ENCODE results near the gene TMPRSS13. TPM values are rescaled to one million over a fixed set of nuclear protein-coding genes. Genes with fewer than 3 reads are reported as not detected.
"Not testable (repeated sequence)": the region's sequence is repeated elsewhere in the genome, so short reads cannot be mapped to it uniquely, and the experiment has no call there.

Gene TMPRSS13
- 18.5 and 21.7 TPM in 2 replicates for total RNA-seq (2021)
- percentile 50 among the genes with signal in this experiment for Bru-seq, nascent RNA
- BruChase-seq, experiment 1, labeled RNA remaining after a 2-hour chase: percentile 45 among the genes with signal in this experiment
- percentile 60 among the genes with signal in this experiment for BruChase-seq, experiment 2, labeled RNA remaining after a 6-hour chase
- long read RNA-seq, transcript TMPRSS13-205 (9 exons, 2,592 nt): major isoform, 9 of 24 reads
- long read RNA-seq, partial matches to known transcripts: 3 of 24 reads
- long read RNA-seq, other reads (novel, unspliced or antisense): 8 of 24 reads

DNA sequence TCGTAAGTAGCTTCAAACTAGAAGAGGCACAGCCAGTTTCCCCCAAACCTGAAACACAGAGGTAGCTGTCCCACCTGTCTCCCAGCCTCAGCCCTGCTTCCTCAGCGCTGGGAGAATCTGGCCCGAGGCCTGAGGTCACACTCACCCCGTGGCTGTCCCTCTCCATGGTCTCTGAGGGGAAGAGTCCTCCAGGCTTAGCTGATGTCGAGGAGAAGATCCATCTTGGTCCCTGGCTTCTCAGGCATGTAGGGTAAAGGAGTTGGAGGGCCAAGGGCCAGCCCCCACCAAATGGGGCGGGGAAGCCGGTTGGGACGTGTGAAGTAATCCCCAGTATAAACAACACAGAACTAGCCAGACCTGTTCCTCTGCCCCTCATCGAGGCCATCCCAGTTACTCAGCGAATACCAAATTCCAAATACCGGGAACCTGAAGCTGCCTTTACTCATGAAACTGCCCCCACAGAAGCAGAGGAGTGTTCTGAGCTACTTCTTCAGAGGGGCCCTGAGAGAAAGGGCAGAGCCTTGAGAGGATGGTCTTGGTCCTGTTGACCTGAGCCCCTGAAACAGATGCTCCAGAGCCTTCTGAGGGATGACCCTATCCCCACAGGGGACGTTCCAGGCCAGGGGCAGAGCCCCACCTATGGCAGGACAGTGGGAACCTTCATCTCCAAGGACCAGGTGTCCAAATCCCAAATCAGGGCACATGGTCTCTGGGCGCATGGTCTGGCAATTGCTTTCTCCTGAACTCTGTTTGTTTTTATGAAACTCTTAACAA is at the start of gene TMPRSS13:
Gene TMPRSS13 (minus strand): TSS at position 261 of the 774 bp plus-strand sequence. CDS start 95 bp downstream, at position 166.
- TF ChIP-seq, protein P1, sequence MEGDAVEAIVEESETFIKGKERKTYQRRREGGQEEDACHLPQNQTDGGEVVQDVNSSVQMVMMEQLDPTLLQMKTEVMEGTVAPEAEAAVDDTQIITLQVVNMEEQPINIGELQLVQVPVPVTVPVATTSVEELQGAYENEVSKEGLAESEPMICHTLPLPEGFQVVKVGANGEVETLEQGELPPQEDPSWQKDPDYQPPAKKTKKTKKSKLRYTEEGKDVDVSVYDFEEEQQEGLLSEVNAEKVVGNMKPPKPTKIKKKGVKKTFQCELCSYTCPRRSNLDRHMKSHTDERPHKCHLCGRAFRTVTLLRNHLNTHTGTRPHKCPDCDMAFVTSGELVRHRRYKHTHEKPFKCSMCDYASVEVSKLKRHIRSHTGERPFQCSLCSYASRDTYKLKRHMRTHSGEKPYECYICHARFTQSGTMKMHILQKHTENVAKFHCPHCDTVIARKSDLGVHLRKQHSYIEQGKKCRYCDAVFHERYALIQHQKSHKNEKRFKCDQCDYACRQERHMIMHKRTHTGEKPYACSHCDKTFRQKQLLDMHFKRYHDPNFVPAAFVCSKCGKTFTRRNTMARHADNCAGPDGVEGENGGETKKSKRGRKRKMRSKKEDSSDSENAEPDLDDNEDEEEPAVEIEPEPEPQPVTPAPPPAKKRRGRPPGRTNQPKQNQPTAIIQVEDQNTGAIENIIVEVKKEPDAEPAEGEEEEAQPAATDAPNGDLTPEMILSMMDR (conservative IDR thresholded peaks at IDR 0.05): peak; percentile 46; the same call in 1 of the 2 replicates
- TF ChIP-seq EZH2 (IDR thresholded peaks at IDR 0.05; ENCODE audit: low read depth): no peak
- Histone ChIP-seq H3K79me2 (ENCODE audit: low read depth) (peaks cover 17% of the 10 kb centered on the region), H3K27me3 (ENCODE audit: insufficient read depth, low read depth) (no peaks in the 10 kb centered on the region), H3K4me2 (peak within 1 kb of the TSS; percentile 91), H3K27ac (peak within 1 kb of the TSS; percentile 86), H3K36me3 (ENCODE audit: low read depth) (no peaks in the 10 kb centered on the region), H3K9me2 (ENCODE audit: insufficient read depth) (no peaks in the 10 kb centered on the region), H3F3A (ENCODE audit: insufficient read depth, low read depth) (peaks cover 12% of the 10 kb centered on the region; the same call in 1 of the 2 replicates), H3K9me3 (ENCODE audit: insufficient read depth, low read depth) (no peaks in the 10 kb centered on the region), H4K20me1 (ENCODE audit: insufficient read depth) (no peaks in the 10 kb centered on the region), H3K4me3 (peak within 1 kb of the TSS; percentile 88), H2AFZ (peak within 1 kb of the TSS; percentile 94), H3K4me1 (replicated peaks; ENCODE audit: insufficient read depth) (peaks cover 57% of the 10 kb centered on the region)
- peak; percentile 80 to 94 for DNase-seq
- POLR2A ChIA-PET (ENCODE audit: unreplicated experiment): interaction anchor here (0.6 to 0.7 kb wide), 2 partner anchors 534 to 601 kb away, joined by 3 to 4 read pairs; no protein-coding TSS in a partner anchor
- intact Hi-C loops (cut with micrococcal nuclease; ENCODE audit: unreplicated experiment): loop anchor here (1.0 kb wide), 1 partner anchor 18 kb away; no protein-coding TSS in a partner anchor
- BruUV-seq (replicated peaks): no TSS peak
- CTCF ChIA-PET: interaction anchor here (0.6 to 1.3 kb wide), 2 partner anchors 17 to 113 kb away, joined by 4 to 7 read pairs; no protein-coding TSS in a partner anchor

GRCh38 chr11:117978991-117979390 is 49.8 kb upstream of the TMPRSS13 start:
- ChIA-PET CTCF (no interaction called here), POLR2A (ENCODE audit: unreplicated experiment) (no interaction called here)
- Histone ChIP-seq H3F3A (ENCODE audit: insufficient read depth, low read depth) (no peaks in the 10 kb centered on the region), H3K9me3 (ENCODE audit: insufficient read depth, low read depth) (no peaks in the 10 kb centered on the region), H3K4me1 (replicated peaks; ENCODE audit: insufficient read depth) (no peaks in the 10 kb centered on the region), H2AFZ (no peak overlapping the region), H3K9me2 (ENCODE audit: insufficient read depth) (no peaks in the 10 kb centered on the region), H3K79me2 (ENCODE audit: low read depth) (no peaks in the 10 kb centered on the region), H3K27ac (no peak overlapping the region), H3K36me3 (ENCODE audit: low read depth) (no peaks in the 10 kb centered on the region), H3K27me3 (ENCODE audit: insufficient read depth, low read depth) (peaks cover 10% of the 10 kb centered on the region; the same call in 1 of the 2 replicates), H3K4me3 (no peak overlapping the region), H4K20me1 (ENCODE audit: insufficient read depth) (no peaks in the 10 kb centered on the region), H3K4me2 (no peak overlapping the region)
- BruUV-seq (replicated peaks): no TSS peak
- no peak for DNase-seq
- TF ChIP-seq EZH2 (IDR thresholded peaks at IDR 0.05; ENCODE audit: low read depth): no peak
- TF ChIP-seq, protein P1 (conservative IDR thresholded peaks at IDR 0.05): no peak
- intact Hi-C loops (cut with micrococcal nuclease; ENCODE audit: unreplicated experiment): no loop called here

GRCh38 chr11:117978291-117978910 is 49.2 kb upstream of the TMPRSS13 start:
- H3K36me3 ChIP-seq (ENCODE audit: low read depth); H3K79me2 ChIP-seq (ENCODE audit: low read depth); H2AFZ ChIP-seq; H3K4me2 ChIP-seq; CTCF ChIA-PET; H3K9me3 ChIP-seq (ENCODE audit: insufficient read depth, low read depth); H3K27me3 ChIP-seq (ENCODE audit: insufficient read depth, low read depth); H3K4me1 ChIP-seq (replicated peaks; ENCODE audit: insufficient read depth); H3K4me3 ChIP-seq; POLR2A ChIA-PET (ENCODE audit: unreplicated experiment); intact Hi-C loops (cut with micrococcal nuclease; ENCODE audit: unreplicated experiment); H3K9me2 ChIP-seq (ENCODE audit: insufficient read depth); BruUV-seq (replicated peaks); DNase-seq; H3K27ac ChIP-seq; H3F3A ChIP-seq (ENCODE audit: insufficient read depth, low read depth); H4K20me1 ChIP-seq (ENCODE audit: insufficient read depth): not testable (repeated sequence)

GRCh38 chr11:117977612-117978264 is 48.5 kb upstream of the TMPRSS13 start:
- intact Hi-C loops (cut with micrococcal nuclease; ENCODE audit: unreplicated experiment); DNase-seq; POLR2A ChIA-PET (ENCODE audit: unreplicated experiment); H3K4me2 ChIP-seq; H2AFZ ChIP-seq; H3F3A ChIP-seq (ENCODE audit: insufficient read depth, low read depth); H3K4me1 ChIP-seq (replicated peaks; ENCODE audit: insufficient read depth); H3K27me3 ChIP-seq (ENCODE audit: insufficient read depth, low read depth); H3K79me2 ChIP-seq (ENCODE audit: low read depth); BruUV-seq (replicated peaks); H3K4me3 ChIP-seq; H4K20me1 ChIP-seq (ENCODE audit: insufficient read depth); CTCF ChIA-PET; H3K36me3 ChIP-seq (ENCODE audit: low read depth); H3K27ac ChIP-seq; H3K9me2 ChIP-seq (ENCODE audit: insufficient read depth); H3K9me3 ChIP-seq (ENCODE audit: insufficient read depth, low read depth): not testable (repeated sequence)
